ENCODE measurements around the gene NPFFR1.
A peak's percentile ranks its signal among the peaks of the same experiment; 100 is the strongest.
"Not testable (repeated sequence)": the region's sequence is repeated elsewhere in the genome, so short reads cannot be mapped to it uniquely, and the experiment has no call there.

The NPFFR1 gene

GRCh38 chr10:70239986-70240385 is 43.8 kb downstream of the NPFFR1 start:
- H3K4me3 ChIP-seq (ENCODE audit: low read length); DNase-seq (ENCODE audit: low read depth, low spot score); H3K27ac ChIP-seq (ENCODE audit: low read length); H3K27me3 ChIP-seq (ENCODE audit: control insufficient read depth, insufficient read depth, low read length); H3K4me1 ChIP-seq (ENCODE audit: control insufficient read depth, insufficient read depth, low read length); H3K36me3 ChIP-seq (ENCODE audit: control insufficient read depth, insufficient read depth, low read length); H3K9me3 ChIP-seq (ENCODE audit: control insufficient read depth, insufficient read depth, low read length): not testable (repeated sequence)
- WGBS (ENCODE audit: insufficient coverage, insufficient read length), result no CpG with 5 or more reads among the region's 21 CpGs

GRCh38 chr10:70239077-70239976 is 44.5 kb downstream of the NPFFR1 start:
- H3K4me3 ChIP-seq (ENCODE audit: low read length); DNase-seq (ENCODE audit: low read depth, low spot score); H3K27me3 ChIP-seq (ENCODE audit: control insufficient read depth, insufficient read depth, low read length); H3K27ac ChIP-seq (ENCODE audit: low read length); H3K9me3 ChIP-seq (ENCODE audit: control insufficient read depth, insufficient read depth, low read length); H3K36me3 ChIP-seq (ENCODE audit: control insufficient read depth, insufficient read depth, low read length); H3K4me1 ChIP-seq (ENCODE audit: control insufficient read depth, insufficient read depth, low read length): not testable (repeated sequence)
- WGBS (ENCODE audit: insufficient coverage, insufficient read length), result no CpG with 5 or more reads among the region's 55 CpGs

GRCh38 chr10:70237958-70238536 is 45.8 kb downstream of the NPFFR1 start:
- not testable (repeated sequence) for H3K27ac ChIP-seq (ENCODE audit: low read length); DNase-seq (ENCODE audit: low read depth, low spot score); H3K9me3 ChIP-seq (ENCODE audit: control insufficient read depth, insufficient read depth, low read length); H3K4me1 ChIP-seq (ENCODE audit: control insufficient read depth, insufficient read depth, low read length); H3K36me3 ChIP-seq (ENCODE audit: control insufficient read depth, insufficient read depth, low read length); H3K27me3 ChIP-seq (ENCODE audit: control insufficient read depth, insufficient read depth, low read length); H3K4me3 ChIP-seq (ENCODE audit: low read length)
- WGBS (ENCODE audit: insufficient coverage, insufficient read length), result no CpG with 5 or more reads among the region's 6 CpGs

GRCh38 chr10:70234668-70235447 is 48.9 kb downstream of the NPFFR1 start:
- no peaks in the 10 kb centered on the region; the same call in 1 of the 2 replicates for H3K36me3 ChIP-seq (ENCODE audit: control insufficient read depth, insufficient read depth, low read length)
- no CpG with 5 or more reads among the region's 18 CpGs for WGBS (ENCODE audit: insufficient coverage, insufficient read length)
- DNase-seq (ENCODE audit: low read depth, low spot score), result no peak
- no peaks in the 10 kb centered on the region for H3K9me3 ChIP-seq (ENCODE audit: control insufficient read depth, insufficient read depth, low read length)
- no peak overlapping the region for H3K27ac ChIP-seq (ENCODE audit: low read length)
- no peak overlapping the region for H3K4me3 ChIP-seq (ENCODE audit: low read length)
- no peaks in the 10 kb centered on the region for H3K4me1 ChIP-seq (ENCODE audit: control insufficient read depth, insufficient read depth, low read length)
- no peaks in the 10 kb centered on the region for H3K27me3 ChIP-seq (ENCODE audit: control insufficient read depth, insufficient read depth, low read length)

GRCh38 chr10:70233939-70234300 is 49.9 kb downstream of the NPFFR1 start:
- no peaks in the 10 kb centered on the region for H3K27me3 ChIP-seq (ENCODE audit: control insufficient read depth, insufficient read depth, low read length)
- no peak overlapping the region for H3K27ac ChIP-seq (ENCODE audit: low read length)
- no peak for DNase-seq (ENCODE audit: low read depth, low spot score)
- H3K36me3 ChIP-seq (ENCODE audit: control insufficient read depth, insufficient read depth, low read length), result no peaks in the 10 kb centered on the region; the same call in 1 of the 2 replicates
- no CpG with 5 or more reads among the region's 8 CpGs for WGBS (ENCODE audit: insufficient coverage, insufficient read length)
- no peaks in the 10 kb centered on the region for H3K4me1 ChIP-seq (ENCODE audit: control insufficient read depth, insufficient read depth, low read length)
- no peaks in the 10 kb centered on the region for H3K9me3 ChIP-seq (ENCODE audit: control insufficient read depth, insufficient read depth, low read length)
- H3K4me3 ChIP-seq (ENCODE audit: low read length), result no peak overlapping the region; the same call in 1 of the 2 replicates

- WGBS (ENCODE audit: insufficient coverage, insufficient read length), result no CpG with 5 or more reads among the region's 74 CpGs
- Histone ChIP-seq H3K36me3 (ENCODE audit: control insufficient read depth, insufficient read depth, low read length) (no peaks in the 10 kb centered on the region; the same call in 1 of the 2 replicates), H3K27ac (ENCODE audit: low read length) (no peak within 1 kb of the TSS), H3K9me3 (ENCODE audit: control insufficient read depth, insufficient read depth, low read length) (no peaks in the 10 kb centered on the region), H3K27me3 (ENCODE audit: control insufficient read depth, insufficient read depth, low read length) (no peaks in the 10 kb centered on the region), H3K4me1 (ENCODE audit: control insufficient read depth, insufficient read depth, low read length) (no peaks in the 10 kb centered on the region), H3K4me3 (ENCODE audit: low read length) (peak within 1 kb of the TSS; percentile 83)
- peak; percentile 90 for DNase-seq (ENCODE audit: low read depth, low spot score)
Measured at GRCh38 chr10:70233109-70233938, 50.5 kb downstream of the NPFFR1 start, which contains the start of gene PPA1. Gene PPA1, minus strand, starts transcription at chr10:70233429. Its CDS starts 102 bp downstream, at chr10:70233327.

GRCh38 chr10:70232859-70233108 is 51.0 kb downstream of the NPFFR1 start:
- Histone ChIP-seq H3K27me3 (ENCODE audit: control insufficient read depth, insufficient read depth, low read length) (no peaks in the 10 kb centered on the region), H3K27ac (ENCODE audit: low read length) (no peak overlapping the region), H3K4me3 (ENCODE audit: low read length) (peak overlapping the region; percentile 83), H3K4me1 (ENCODE audit: control insufficient read depth, insufficient read depth, low read length) (no peaks in the 10 kb centered on the region), H3K36me3 (ENCODE audit: control insufficient read depth, insufficient read depth, low read length) (no peaks in the 10 kb centered on the region; the same call in 1 of the 2 replicates), H3K9me3 (ENCODE audit: control insufficient read depth, insufficient read depth, low read length) (no peaks in the 10 kb centered on the region)
- WGBS (ENCODE audit: insufficient coverage, insufficient read length), result no CpG with 5 or more reads among the region's 18 CpGs
- no peak for DNase-seq (ENCODE audit: low read depth, low spot score)

- Histone ChIP-seq H3K4me3 (ENCODE audit: low read length) (peak overlapping the region; percentile 83), H3K27me3 (ENCODE audit: control insufficient read depth, insufficient read depth, low read length) (no peaks in the 10 kb centered on the region), H3K9me3 (ENCODE audit: control insufficient read depth, insufficient read depth, low read length) (no peaks in the 10 kb centered on the region), H3K27ac (ENCODE audit: low read length) (no peak overlapping the region), H3K36me3 (ENCODE audit: control insufficient read depth, insufficient read depth, low read length) (no peaks in the 10 kb centered on the region; the same call in 1 of the 2 replicates), H3K4me1 (ENCODE audit: control insufficient read depth, insufficient read depth, low read length) (no peaks in the 10 kb centered on the region)
- no CpG with 5 or more reads among the region's 39 CpGs for WGBS (ENCODE audit: insufficient coverage, insufficient read length)
- no peak for DNase-seq (ENCODE audit: low read depth, low spot score)
Measured at GRCh38 chr10:70232155-70232858, 51.5 kb downstream of the NPFFR1 start.

- Histone ChIP-seq H3K27ac (ENCODE audit: low read length) (no peak overlapping the region), H3K36me3 (ENCODE audit: control insufficient read depth, insufficient read depth, low read length) (no peaks in the 10 kb centered on the region; the same call in 1 of the 2 replicates), H3K4me3 (ENCODE audit: low read length) (no peak overlapping the region), H3K27me3 (ENCODE audit: control insufficient read depth, insufficient read depth, low read length) (no peaks in the 10 kb centered on the region), H3K9me3 (ENCODE audit: control insufficient read depth, insufficient read depth, low read length) (no peaks in the 10 kb centered on the region), H3K4me1 (ENCODE audit: control insufficient read depth, insufficient read depth, low read length) (no peaks in the 10 kb centered on the region)
- WGBS (ENCODE audit: insufficient coverage, insufficient read length), result no CpG with 5 or more reads among the region's 1 CpG
- DNase-seq (ENCODE audit: low read depth, low spot score), result no peak
Measured at GRCh38 chr10:70228491-70228890, 55.3 kb downstream of the NPFFR1 start.

All from iPS DF 6.9 (cell line).